GM12872 (cell line): ENCODE results near the gene IQSEC1.

Experiments
- CTCF ChIP-seq: IDR thresholded peaks from 3 replicates; pipeline ENCODE4 v1.5.1; 2011; ENCODE audit warnings: low read depth, mild to moderate bottlenecking, low read length, moderate library complexity; ENCODE audit not compliant: insufficient read depth

Gene IQSEC1

GRCh38 chr3:12854565-12854964 is 218.7 kb downstream of the IQSEC1 start:
- no peak for TF ChIP-seq CTCF

GRCh38 chr3:12852201-12852600 is 221.0 kb downstream of the IQSEC1 start:
- TF ChIP-seq CTCF: no peak
